Kidney glomerular epithelial cell (primary cell): ENCODE measurements around the gene PLCL1.

Experiments
- DNase-seq: peaks from one replicate; lab custom pipeline; 2025; lab: John Stamatoyannopoulos, UW

PLCL1 gene

GRCh38 chr2:197888321-197888720 lies 83.9 kb downstream of the PLCL1 start:
- no peak for DNase-seq

- no peak for DNase-seq
These were observed 84.6 kb downstream of the PLCL1 start for GRCh38 chr2:197889041-197889440.

- no peak for DNase-seq
These were observed 85.8 kb downstream of the PLCL1 start for GRCh38 chr2:197890168-197890567.

- no peak for DNase-seq
These were observed 87.6 kb downstream of the PLCL1 start for GRCh38 chr2:197891897-197892442.

GRCh38 chr2:197893403-197894177 lies 89.2 kb downstream of the PLCL1 start:
- no peak for DNase-seq

GRCh38 chr2:197894751-197895274 lies 90.4 kb downstream of the PLCL1 start:
- DNase-seq, result no peak

- no peak for DNase-seq
These were observed 93.7 kb downstream of the PLCL1 start for GRCh38 chr2:197897960-197898678.

- DNase-seq, result no peak
These were observed 100.1 kb downstream of the PLCL1 start for GRCh38 chr2:197904446-197904845.

GRCh38 chr2:197908156-197908555 lies 103.8 kb downstream of the PLCL1 start:
- DNase-seq, result no peak

GRCh38 chr2:197908990-197909776 lies 104.8 kb downstream of the PLCL1 start:
- DNase-seq, result no peak

- DNase-seq, result peak; percentile 46
These were observed 107.3 kb downstream of the PLCL1 start for GRCh38 chr2:197911667-197912066.

- DNase-seq, result no peak
These were observed 108.7 kb downstream of the PLCL1 start for GRCh38 chr2:197913084-197913483.

GRCh38 chr2:197914778-197915177 lies 110.4 kb downstream of the PLCL1 start:
- no peak for DNase-seq

- DNase-seq, result peak; percentile 26
These were observed 111.3 kb downstream of the PLCL1 start for GRCh38 chr2:197915548-197916265.

- DNase-seq, result no peak
These were observed 115.1 kb downstream of the PLCL1 start for GRCh38 chr2:197919487-197919886.

GRCh38 chr2:197920088-197920487 lies 115.7 kb downstream of the PLCL1 start:
- DNase-seq, result no peak

- DNase-seq, result no peak
These were observed 116.3 kb downstream of the PLCL1 start for GRCh38 chr2:197920592-197921201.

GRCh38 chr2:197924483-197924882 lies 120.1 kb downstream of the PLCL1 start:
- no peak for DNase-seq

- no peak for DNase-seq
These were observed 120.8 kb downstream of the PLCL1 start for GRCh38 chr2:197925204-197925603.

GRCh38 chr2:197925976-197926375 lies 121.6 kb downstream of the PLCL1 start:
- no peak for DNase-seq

- DNase-seq, result no peak
These were observed 122.3 kb downstream of the PLCL1 start for GRCh38 chr2:197926673-197927072.
